AG09319 (cell line): ENCODE measurements around the gene AUTS2.

Source experiments
- DNase-seq: peaks from one replicate; pipeline ENCODE4 v3.0.0-alpha.2; 2010; ENCODE audit warnings: low read depth; ENCODE audit errors: extremely low read depth
- CTCF ChIP-seq: IDR thresholded peaks from 2 replicates; pipeline ENCODE4 v1.5.1; 2011; ENCODE audit warnings: low read depth, mild to moderate bottlenecking, inconsistent platforms, low read length, moderate library complexity

The AUTS2 gene

GRCh38 chr7:70321016-70321590, 722.8 kb downstream of the AUTS2 start:
- no peak for DNase-seq
- no peak for TF ChIP-seq CTCF

- no peak for TF ChIP-seq CTCF
- no peak for DNase-seq
Measured at GRCh38 chr7:70322856-70323255, 724.6 kb downstream of the AUTS2 start.

- no peak for TF ChIP-seq CTCF
- peak; percentile 8 for DNase-seq
Measured at GRCh38 chr7:70325509-70326101, 727.3 kb downstream of the AUTS2 start.

- no peak for TF ChIP-seq CTCF
- DNase-seq = no peak
Measured at GRCh38 chr7:70334295-70334694, 736.0 kb downstream of the AUTS2 start.

GRCh38 chr7:70334871-70335270, 736.6 kb downstream of the AUTS2 start:
- no peak for TF ChIP-seq CTCF
- DNase-seq = no peak

GRCh38 chr7:70336536-70336935, 738.3 kb downstream of the AUTS2 start:
- TF ChIP-seq CTCF = no peak
- no peak for DNase-seq

GRCh38 chr7:70338015-70338414, 739.7 kb downstream of the AUTS2 start:
- no peak for TF ChIP-seq CTCF
- no peak for DNase-seq
